ENCODE data around the gene COA6. TPM values are rescaled to one million over a fixed set of nuclear protein-coding genes. Genes with fewer than 3 reads are reported as not detected.
"Not testable (repeated sequence)": the region's sequence is repeated elsewhere in the genome, so short reads cannot be mapped to it uniquely, and the experiment has no call there.

Gene COA6
- total and polyA plus RNA-seq, 2 donors from 2014 or later: 21.2 to 76.4 TPM

- intact Hi-C loops (cut with DNase I): no loop called here
- Histone ChIP-seq H3K4me3 (ENCODE audit: low read length in 3 of 3) (peak overlapping the region; percentile 98 to 100 (median 99)), H3K36me3 (ENCODE audit: control insufficient read depth in 2 of 3, insufficient read depth in 3 of 3, low read length in 3 of 3) (peaks cover 0 to 17% (median 9%) of the 10 kb centered on the region in 3 donors), H3K4me1 (ENCODE audit: control insufficient read depth in 2 of 3, insufficient read depth in 2 of 3, low read depth in 1 of 3, low read length in 3 of 3) (peaks cover 4 to 7% (median 5%) of the 10 kb centered on the region in 3 donors), H3K9ac (ENCODE audit: low read length in 3 of 3) (peak overlapping the region; percentile 64 to 100 (median 98)), H3K9me3 (ENCODE audit: control insufficient read depth in 2 of 3, insufficient read depth in 1 of 3, low read length in 3 of 3) (no peaks in the 10 kb centered on the region), H3K27me3 (ENCODE audit: control insufficient read depth, insufficient read depth, low read length) (no peaks in the 10 kb centered on the region), H3K27ac (ENCODE audit: low read depth in 2 of 2, low read length in 2 of 2) (peak overlapping the region; percentile 94 to 97)
- TF ChIP-seq CTCF (IDR thresholded peaks at IDR 0.05; ENCODE audit: borderline replicate concordance, extremely low read depth, insufficient read depth): no peak
- DNase-seq (no peak), FAIRE-seq (no peak)
Measured at GRCh38 chr1:234373959-234374254, 651 bp downstream of the COA6 start.

- H3K9me3 ChIP-seq (ENCODE audit: control insufficient read depth in 2 of 3, insufficient read depth in 1 of 3, low read length in 3 of 3): no peaks in the 10 kb centered on the region
- FAIRE-seq (no peak), DNase-seq (no peak)
- TF ChIP-seq CTCF (IDR thresholded peaks at IDR 0.05; ENCODE audit: borderline replicate concordance, extremely low read depth, insufficient read depth): no peak
- no peak overlapping the region for H3K4me3 ChIP-seq (ENCODE audit: low read length in 3 of 3)
- peaks cover 4 to 7% (median 5%) of the 10 kb centered on the region in 3 donors for H3K4me1 ChIP-seq (ENCODE audit: control insufficient read depth in 2 of 3, insufficient read depth in 2 of 3, low read depth in 1 of 3, low read length in 3 of 3)
- H3K9ac ChIP-seq (ENCODE audit: low read length in 3 of 3): no peak overlapping the region
- no peak overlapping the region for H3K27ac ChIP-seq (ENCODE audit: low read depth in 2 of 2, low read length in 2 of 2)
- intact Hi-C loops (cut with DNase I): no loop called here
- H3K27me3 ChIP-seq (ENCODE audit: control insufficient read depth, insufficient read depth, low read length): no peaks in the 10 kb centered on the region
- H3K36me3 ChIP-seq (ENCODE audit: control insufficient read depth in 2 of 3, insufficient read depth in 3 of 3, low read length in 3 of 3): peaks cover 0 to 24% (median 9%) of the 10 kb centered on the region in 3 donors
Measured at GRCh38 chr1:234375672-234376071, 2.4 kb downstream of the COA6 start.

DNA sequence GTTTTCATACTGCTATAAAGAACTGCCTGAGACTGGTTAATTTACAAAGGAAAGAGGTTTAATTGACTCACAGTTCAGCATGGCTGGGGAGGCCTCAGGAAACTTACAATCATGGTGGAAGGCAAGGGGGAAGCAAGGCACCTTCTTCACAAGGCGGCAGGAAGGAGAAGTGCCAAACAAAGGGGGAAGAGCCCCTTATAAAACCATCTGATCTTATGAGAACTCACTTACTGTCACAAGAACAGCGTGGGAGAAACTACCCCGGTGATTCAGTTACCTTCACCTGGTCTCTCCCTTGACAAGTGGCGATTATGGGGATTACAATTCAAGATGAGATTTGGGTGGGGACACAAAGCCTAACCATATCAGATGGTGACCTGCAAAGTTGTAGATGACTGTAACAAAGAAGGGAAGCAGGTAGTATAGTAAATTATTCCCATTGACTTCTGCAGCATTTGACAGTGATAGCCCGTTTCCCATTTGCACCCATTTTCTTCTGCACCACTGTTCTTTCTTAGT lies 6.4 kb downstream of the COA6 start:
- H3K27me3 ChIP-seq (ENCODE audit: control insufficient read depth, insufficient read depth, low read length); H3K27ac ChIP-seq (ENCODE audit: low read depth in 2 of 2, low read length in 2 of 2); intact Hi-C loops (cut with DNase I); H3K4me1 ChIP-seq (ENCODE audit: control insufficient read depth in 2 of 3, insufficient read depth in 2 of 3, low read depth in 1 of 3, low read length in 3 of 3); DNase-seq; H3K9me3 ChIP-seq (ENCODE audit: control insufficient read depth in 2 of 3, insufficient read depth in 1 of 3, low read length in 3 of 3); H3K4me3 ChIP-seq (ENCODE audit: low read length in 3 of 3); FAIRE-seq; H3K9ac ChIP-seq (ENCODE audit: low read length in 3 of 3): not testable (repeated sequence)
- H3K36me3 ChIP-seq (ENCODE audit: control insufficient read depth in 2 of 3, insufficient read depth in 3 of 3, low read length in 3 of 3): peaks cover 2 to 24% (median 11%) of the 10 kb centered on the region in 3 donors

- DNase-seq (no peak), FAIRE-seq (no peak)
- no peak for TF ChIP-seq CTCF (IDR thresholded peaks at IDR 0.05; ENCODE audit: borderline replicate concordance, extremely low read depth, insufficient read depth)
- Histone ChIP-seq H3K27me3 (ENCODE audit: control insufficient read depth, insufficient read depth, low read length) (no peaks in the 10 kb centered on the region), H3K9me3 (ENCODE audit: control insufficient read depth in 2 of 3, insufficient read depth in 1 of 3, low read length in 3 of 3) (no peaks in the 10 kb centered on the region), H3K36me3 (ENCODE audit: control insufficient read depth in 2 of 3, insufficient read depth in 3 of 3, low read length in 3 of 3) (peaks cover 2 to 15% (median 6%) of the 10 kb centered on the region in 3 donors), H3K4me1 (ENCODE audit: control insufficient read depth in 2 of 3, insufficient read depth in 2 of 3, low read depth in 1 of 3, low read length in 3 of 3) (no peaks in the 10 kb centered on the region), H3K27ac (ENCODE audit: low read depth in 2 of 2, low read length in 2 of 2) (no peak overlapping the region), H3K9ac (ENCODE audit: low read length in 3 of 3) (no peak overlapping the region), H3K4me3 (ENCODE audit: low read length in 3 of 3) (no peak overlapping the region)
- intact Hi-C loops (cut with DNase I): no loop called here
Measured at GRCh38 chr1:234381699-234382555, 8.7 kb downstream of the COA6 start.
